ENCODE measurements around the gene AXDND1. TPM values are rescaled to one million over a fixed set of nuclear protein-coding genes. Genes with fewer than 3 reads are reported as not detected.

Gene AXDND1
- polyA plus RNA-seq, 1 donor from 2014 or later = 1.1 TPM

DNA sequence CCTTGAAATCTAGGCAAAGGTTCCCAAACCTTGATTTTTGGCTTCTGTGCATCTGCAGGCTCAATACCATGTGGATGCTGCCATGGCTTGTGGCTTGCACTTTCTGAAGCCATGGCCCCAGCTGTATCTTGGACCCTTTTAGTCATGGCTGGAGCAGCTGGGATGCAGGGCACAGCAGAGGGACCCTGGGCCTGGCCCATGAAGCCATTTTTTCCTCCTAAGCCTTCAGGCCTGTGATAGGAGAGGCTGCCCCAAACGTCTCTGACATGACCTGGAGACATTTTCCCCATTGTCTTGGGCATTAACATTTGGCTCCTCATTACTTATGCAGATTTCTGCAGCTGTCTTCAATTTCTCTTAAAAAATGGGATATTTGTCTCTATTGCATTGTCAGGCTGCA, 112.6 kb downstream of the AXDND1 start:
- Histone ChIP-seq H3K9me2 (ENCODE audit: insufficient read depth, low read length) (no peaks in the 10 kb centered on the region), H3K27ac (ENCODE audit: low read length) (no peak overlapping the region), H3K4me2 (ENCODE audit: low read length) (no peak overlapping the region), H3K79me2 (replicated peaks; ENCODE audit: insufficient read depth, low read length) (no peaks in the 10 kb centered on the region), H3K9me3 (ENCODE audit: low read length) (peaks cover 5% of the 10 kb centered on the region), H3K36me3 (ENCODE audit: insufficient read depth, low read length) (no peaks in the 10 kb centered on the region), H3F3A (ENCODE audit: insufficient read depth, low read length, poor library complexity, severe bottlenecking) (no peaks in the 10 kb centered on the region), H3K4me3 (ENCODE audit: low read length) (no peak overlapping the region), H4K20me1 (ENCODE audit: insufficient read depth) (no peaks in the 10 kb centered on the region), H2AFZ (ENCODE audit: low read depth, low read length) (no peak overlapping the region), H3K27me3 (ENCODE audit: insufficient read depth, low read depth, low read length) (no peaks in the 10 kb centered on the region), H3K9ac (ENCODE audit: low read length) (no peak overlapping the region)
- TF ChIP-seq, protein P1, sequence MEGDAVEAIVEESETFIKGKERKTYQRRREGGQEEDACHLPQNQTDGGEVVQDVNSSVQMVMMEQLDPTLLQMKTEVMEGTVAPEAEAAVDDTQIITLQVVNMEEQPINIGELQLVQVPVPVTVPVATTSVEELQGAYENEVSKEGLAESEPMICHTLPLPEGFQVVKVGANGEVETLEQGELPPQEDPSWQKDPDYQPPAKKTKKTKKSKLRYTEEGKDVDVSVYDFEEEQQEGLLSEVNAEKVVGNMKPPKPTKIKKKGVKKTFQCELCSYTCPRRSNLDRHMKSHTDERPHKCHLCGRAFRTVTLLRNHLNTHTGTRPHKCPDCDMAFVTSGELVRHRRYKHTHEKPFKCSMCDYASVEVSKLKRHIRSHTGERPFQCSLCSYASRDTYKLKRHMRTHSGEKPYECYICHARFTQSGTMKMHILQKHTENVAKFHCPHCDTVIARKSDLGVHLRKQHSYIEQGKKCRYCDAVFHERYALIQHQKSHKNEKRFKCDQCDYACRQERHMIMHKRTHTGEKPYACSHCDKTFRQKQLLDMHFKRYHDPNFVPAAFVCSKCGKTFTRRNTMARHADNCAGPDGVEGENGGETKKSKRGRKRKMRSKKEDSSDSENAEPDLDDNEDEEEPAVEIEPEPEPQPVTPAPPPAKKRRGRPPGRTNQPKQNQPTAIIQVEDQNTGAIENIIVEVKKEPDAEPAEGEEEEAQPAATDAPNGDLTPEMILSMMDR (IDR thresholded peaks at IDR 0.05; ENCODE audit: poor library complexity, severe bottlenecking) = no peak
- TF ChIP-seq EP300 (conservative IDR thresholded peaks at IDR 0.05; ENCODE audit: poor library complexity, severe bottlenecking) (no peak), SMC3 (conservative IDR thresholded peaks at IDR 0.05; ENCODE audit: poor library complexity) (no peak), POLR2AphosphoS5 (IDR thresholded peaks at IDR 0.05) (no peak), EZH2 (IDR thresholded peaks at IDR 0.05; ENCODE audit: borderline replicate concordance, insufficient read depth, low read length, poor library complexity, severe bottlenecking) (no peak), TAF1 (IDR thresholded peaks at IDR 0.05; ENCODE audit: low read depth) (no peak), MXI1 (conservative IDR thresholded peaks at IDR 0.05; ENCODE audit: poor library complexity, severe bottlenecking) (no peak), RAD21 (conservative IDR thresholded peaks at IDR 0.05) (no peak)
- TF ChIP-seq, protein P2, sequence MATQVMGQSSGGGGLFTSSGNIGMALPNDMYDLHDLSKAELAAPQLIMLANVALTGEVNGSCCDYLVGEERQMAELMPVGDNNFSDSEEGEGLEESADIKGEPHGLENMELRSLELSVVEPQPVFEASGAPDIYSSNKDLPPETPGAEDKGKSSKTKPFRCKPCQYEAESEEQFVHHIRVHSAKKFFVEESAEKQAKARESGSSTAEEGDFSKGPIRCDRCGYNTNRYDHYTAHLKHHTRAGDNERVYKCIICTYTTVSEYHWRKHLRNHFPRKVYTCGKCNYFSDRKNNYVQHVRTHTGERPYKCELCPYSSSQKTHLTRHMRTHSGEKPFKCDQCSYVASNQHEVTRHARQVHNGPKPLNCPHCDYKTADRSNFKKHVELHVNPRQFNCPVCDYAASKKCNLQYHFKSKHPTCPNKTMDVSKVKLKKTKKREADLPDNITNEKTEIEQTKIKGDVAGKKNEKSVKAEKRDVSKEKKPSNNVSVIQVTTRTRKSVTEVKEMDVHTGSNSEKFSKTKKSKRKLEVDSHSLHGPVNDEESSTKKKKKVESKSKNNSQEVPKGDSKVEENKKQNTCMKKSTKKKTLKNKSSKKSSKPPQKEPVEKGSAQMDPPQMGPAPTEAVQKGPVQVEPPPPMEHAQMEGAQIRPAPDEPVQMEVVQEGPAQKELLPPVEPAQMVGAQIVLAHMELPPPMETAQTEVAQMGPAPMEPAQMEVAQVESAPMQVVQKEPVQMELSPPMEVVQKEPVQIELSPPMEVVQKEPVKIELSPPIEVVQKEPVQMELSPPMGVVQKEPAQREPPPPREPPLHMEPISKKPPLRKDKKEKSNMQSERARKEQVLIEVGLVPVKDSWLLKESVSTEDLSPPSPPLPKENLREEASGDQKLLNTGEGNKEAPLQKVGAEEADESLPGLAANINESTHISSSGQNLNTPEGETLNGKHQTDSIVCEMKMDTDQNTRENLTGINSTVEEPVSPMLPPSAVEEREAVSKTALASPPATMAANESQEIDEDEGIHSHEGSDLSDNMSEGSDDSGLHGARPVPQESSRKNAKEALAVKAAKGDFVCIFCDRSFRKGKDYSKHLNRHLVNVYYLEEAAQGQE (IDR thresholded peaks at IDR 0.05; ENCODE audit: borderline replicate concordance) = no peak

DNA sequence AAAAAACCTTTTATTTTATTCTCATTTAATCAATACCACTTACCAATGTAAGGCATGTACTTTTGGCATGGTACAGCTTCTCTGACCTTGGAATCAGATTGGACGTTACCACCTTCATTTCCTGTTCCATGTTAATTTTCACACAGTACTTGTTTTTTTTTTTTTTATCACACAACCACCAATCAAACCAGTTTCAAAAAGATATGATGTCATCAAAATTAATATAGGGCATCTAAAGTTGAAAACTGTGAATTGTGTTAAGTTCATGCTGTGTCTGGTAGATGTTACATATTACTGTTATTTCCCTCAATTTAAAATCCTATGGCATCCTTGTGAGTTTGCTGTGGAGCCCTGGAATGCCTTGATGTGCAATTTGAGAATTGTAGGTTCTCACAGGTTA, 124.8 kb downstream of the AXDND1 start:
- Histone ChIP-seq H3K4me2 (ENCODE audit: low read length) (no peak overlapping the region), H3K79me2 (replicated peaks; ENCODE audit: insufficient read depth, low read length) (no peaks in the 10 kb centered on the region), H3K4me3 (ENCODE audit: low read length) (no peak overlapping the region), H3K9ac (ENCODE audit: low read length) (no peak overlapping the region), H3K27ac (ENCODE audit: low read length) (no peak overlapping the region), H3K36me3 (ENCODE audit: insufficient read depth, low read length) (no peaks in the 10 kb centered on the region), H3K9me3 (ENCODE audit: low read length) (no peaks in the 10 kb centered on the region), H3F3A (ENCODE audit: insufficient read depth, low read length, poor library complexity, severe bottlenecking) (no peaks in the 10 kb centered on the region), H3K9me2 (ENCODE audit: insufficient read depth, low read length) (no peaks in the 10 kb centered on the region), H4K20me1 (ENCODE audit: insufficient read depth) (no peaks in the 10 kb centered on the region), H3K27me3 (ENCODE audit: insufficient read depth, low read depth, low read length) (no peaks in the 10 kb centered on the region), H2AFZ (ENCODE audit: low read depth, low read length) (no peak overlapping the region)
- TF ChIP-seq TAF1 (IDR thresholded peaks at IDR 0.05; ENCODE audit: low read depth) (no peak), MXI1 (conservative IDR thresholded peaks at IDR 0.05; ENCODE audit: poor library complexity, severe bottlenecking) (no peak), EZH2 (IDR thresholded peaks at IDR 0.05; ENCODE audit: borderline replicate concordance, insufficient read depth, low read length, poor library complexity, severe bottlenecking) (no peak), POLR2AphosphoS5 (IDR thresholded peaks at IDR 0.05) (no peak), EP300 (conservative IDR thresholded peaks at IDR 0.05; ENCODE audit: poor library complexity, severe bottlenecking) (no peak), RAD21 (conservative IDR thresholded peaks at IDR 0.05) (no peak), SMC3 (conservative IDR thresholded peaks at IDR 0.05; ENCODE audit: poor library complexity) (no peak)
- TF ChIP-seq, protein P1 (IDR thresholded peaks at IDR 0.05; ENCODE audit: poor library complexity, severe bottlenecking) = no peak
- TF ChIP-seq, protein P2 (IDR thresholded peaks at IDR 0.05; ENCODE audit: borderline replicate concordance) = no peak

All from neural cell (in vitro differentiated cells).